ENCODE measurements around the gene VSIR.

The VSIR gene

GRCh38 chr10:71747551-71748523, 25.5 kb downstream of the VSIR start:
- no peak for TF ChIP-seq CTCF (IDR thresholded peaks at IDR 0.05; ENCODE audit: extremely low read depth, missing control alignments)
- DNase-seq (ENCODE audit: low spot score), result peak; percentile 65

GRCh38 chr10:71747039-71747531, 26.2 kb downstream of the VSIR start:
- no peak for DNase-seq (ENCODE audit: low spot score)
- no peak for TF ChIP-seq CTCF (IDR thresholded peaks at IDR 0.05; ENCODE audit: extremely low read depth, missing control alignments)

GRCh38 chr10:71746344-71747037, 26.8 kb downstream of the VSIR start:
- peak; percentile 26 for TF ChIP-seq CTCF (IDR thresholded peaks at IDR 0.05; ENCODE audit: extremely low read depth, missing control alignments)
- peak; percentile 48 for DNase-seq (ENCODE audit: low spot score)

DNA sequence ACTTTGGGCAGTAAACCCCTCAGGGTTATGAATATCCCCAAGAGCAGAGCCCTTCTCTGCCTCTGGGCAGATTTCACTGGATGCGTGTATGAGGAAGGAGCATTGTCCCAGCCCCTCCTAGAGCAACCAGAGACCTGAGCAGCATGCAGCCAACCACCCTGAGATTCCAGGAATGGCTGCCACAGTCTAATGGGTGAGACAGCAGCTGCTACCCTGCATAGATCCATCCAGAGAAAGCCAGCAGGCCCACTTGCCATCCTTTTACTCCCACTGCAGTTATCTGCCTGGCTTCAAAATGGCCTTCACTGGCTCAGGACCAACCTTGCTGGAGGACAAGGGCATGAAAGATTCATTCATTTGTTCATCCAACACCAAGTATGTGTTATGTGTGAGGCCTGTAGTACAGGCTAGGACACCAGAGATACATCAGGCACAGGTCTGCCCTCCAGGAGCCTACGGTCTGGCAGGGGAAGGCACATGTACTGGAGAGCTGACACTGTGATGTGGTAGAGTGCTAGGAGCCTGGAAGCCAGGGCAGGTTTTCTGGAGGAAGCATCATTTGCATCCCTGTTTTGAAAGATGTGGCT, 27.6 kb downstream of the VSIR start:
- no peak for TF ChIP-seq CTCF (IDR thresholded peaks at IDR 0.05; ENCODE audit: extremely low read depth, missing control alignments)
- no peak for DNase-seq (ENCODE audit: low spot score)

GRCh38 chr10:71744897-71745663, 28.2 kb downstream of the VSIR start:
- TF ChIP-seq CTCF (IDR thresholded peaks at IDR 0.05; ENCODE audit: extremely low read depth, missing control alignments), result no peak
- DNase-seq (ENCODE audit: low spot score), result no peak

DNA sequence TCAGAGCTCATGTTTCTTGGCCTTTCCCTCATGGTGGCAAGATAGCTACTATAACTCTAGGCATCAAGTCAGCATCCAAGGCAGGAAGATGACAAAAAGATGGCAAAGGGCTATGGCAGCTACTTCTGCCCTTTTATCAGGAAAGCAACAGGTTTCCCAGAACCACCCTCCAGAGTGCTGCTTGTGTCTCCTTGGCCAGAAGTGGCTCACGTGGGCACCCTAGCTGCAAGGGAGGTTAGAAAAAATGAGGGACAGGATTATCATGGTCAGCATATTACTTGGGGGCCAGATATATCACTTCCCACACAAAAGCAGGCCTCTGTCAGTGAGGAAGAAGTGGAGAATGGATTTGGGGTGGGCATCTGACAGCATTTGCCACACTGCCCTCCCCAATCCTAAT, 29.5 kb downstream of the VSIR start:
- DNase-seq (ENCODE audit: low spot score), result no peak
- no peak for TF ChIP-seq CTCF (IDR thresholded peaks at IDR 0.05; ENCODE audit: extremely low read depth, missing control alignments)
